ENCODE data around the gene BTBD7. TPM values are rescaled to one million over a fixed set of nuclear protein-coding genes. Genes with fewer than 3 reads are reported as not detected.

BTBD7 gene, protein sequence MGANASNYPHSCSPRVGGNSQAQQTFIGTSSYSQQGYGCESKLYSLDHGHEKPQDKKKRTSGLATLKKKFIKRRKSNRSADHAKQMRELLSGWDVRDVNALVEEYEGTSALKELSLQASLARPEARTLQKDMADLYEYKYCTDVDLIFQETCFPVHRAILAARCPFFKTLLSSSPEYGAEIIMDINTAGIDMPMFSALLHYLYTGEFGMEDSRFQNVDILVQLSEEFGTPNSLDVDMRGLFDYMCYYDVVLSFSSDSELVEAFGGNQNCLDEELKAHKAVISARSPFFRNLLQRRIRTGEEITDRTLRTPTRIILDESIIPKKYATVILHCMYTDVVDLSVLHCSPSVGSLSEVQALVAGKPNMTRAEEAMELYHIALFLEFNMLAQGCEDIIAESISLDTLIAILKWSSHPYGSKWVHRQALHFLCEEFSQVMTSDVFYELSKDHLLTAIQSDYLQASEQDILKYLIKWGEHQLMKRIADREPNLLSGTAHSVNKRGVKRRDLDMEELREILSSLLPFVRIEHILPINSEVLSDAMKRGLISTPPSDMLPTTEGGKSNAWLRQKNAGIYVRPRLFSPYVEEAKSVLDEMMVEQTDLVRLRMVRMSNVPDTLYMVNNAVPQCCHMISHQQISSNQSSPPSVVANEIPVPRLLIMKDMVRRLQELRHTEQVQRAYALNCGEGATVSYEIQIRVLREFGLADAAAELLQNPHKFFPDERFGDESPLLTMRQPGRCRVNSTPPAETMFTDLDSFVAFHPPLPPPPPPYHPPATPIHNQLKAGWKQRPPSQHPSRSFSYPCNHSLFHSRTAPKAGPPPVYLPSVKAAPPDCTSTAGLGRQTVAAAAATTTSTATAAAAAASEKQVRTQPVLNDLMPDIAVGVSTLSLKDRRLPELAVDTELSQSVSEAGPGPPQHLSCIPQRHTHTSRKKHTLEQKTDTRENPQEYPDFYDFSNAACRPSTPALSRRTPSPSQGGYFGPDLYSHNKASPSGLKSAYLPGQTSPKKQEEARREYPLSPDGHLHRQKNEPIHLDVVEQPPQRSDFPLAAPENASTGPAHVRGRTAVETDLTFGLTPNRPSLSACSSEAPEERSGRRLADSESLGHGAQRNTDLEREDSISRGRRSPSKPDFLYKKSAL
- total RNA-seq, result 56.8 and 65.5 TPM in 2 replicates
- long read RNA-seq, partial matches to known transcripts, result 5 of 17 reads
- long read RNA-seq, other reads (novel, unspliced or antisense), result 12 of 17 reads

DNA sequence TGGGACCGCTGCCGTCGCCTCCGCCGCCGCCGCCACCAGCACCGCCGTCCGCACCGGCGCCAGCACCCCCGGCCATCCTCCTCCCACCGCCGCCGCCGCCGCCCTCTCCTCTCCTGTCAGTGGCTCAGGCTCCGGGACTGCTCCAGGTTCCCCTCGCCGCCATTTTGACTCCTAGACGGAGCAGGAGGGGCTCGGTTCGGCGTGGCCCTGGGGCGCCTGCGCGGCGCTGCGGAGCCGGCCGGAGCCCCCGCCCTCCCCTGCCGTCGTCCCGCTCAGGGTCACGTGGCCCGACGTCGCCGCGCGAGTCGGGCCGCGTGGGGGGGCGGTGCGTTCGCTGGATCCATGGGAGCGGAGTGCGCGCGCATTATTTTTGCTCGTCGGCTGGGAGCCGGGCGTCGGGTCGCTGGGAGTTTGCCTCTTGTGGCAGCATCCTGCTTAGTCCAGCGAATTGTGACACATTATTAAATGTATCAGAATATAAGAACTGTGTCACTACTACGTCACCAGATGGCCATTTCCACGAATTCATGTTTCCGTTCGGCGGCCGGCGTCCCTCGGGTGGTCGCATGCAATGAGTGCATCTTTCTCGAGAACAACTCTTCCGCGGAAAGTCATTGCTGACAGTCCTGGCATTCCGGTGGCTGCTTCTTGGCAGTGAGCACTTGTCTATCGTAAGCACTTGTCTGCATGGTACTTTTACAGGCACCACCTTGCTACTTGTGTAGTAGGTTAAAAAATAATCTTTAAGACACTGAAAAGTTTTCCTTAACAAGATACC is at the start of gene BTBD7:
BTBD7 (minus strand) TSS at position 184 of the 778 bp plus-strand sequence. CDS start 36,985 bp downstream, outside the sequence.
- H3K4me3 Mint-ChIP-seq (ENCODE audit: low read depth), result peak within 1 kb of the TSS; percentile 92
- H3K27me3 Mint-ChIP-seq, result no peaks in the 10 kb centered on the region
- no peaks in the 10 kb centered on the region for H3K9me3 Mint-ChIP-seq (ENCODE audit: low read depth)
- DNase-seq (ENCODE audit: low spot score, unreplicated experiment), result peak; percentile 95
- no peaks in the 10 kb centered on the region for H3K36me3 Mint-ChIP-seq (ENCODE audit: insufficient read depth)
- TF ChIP-seq, protein P1, sequence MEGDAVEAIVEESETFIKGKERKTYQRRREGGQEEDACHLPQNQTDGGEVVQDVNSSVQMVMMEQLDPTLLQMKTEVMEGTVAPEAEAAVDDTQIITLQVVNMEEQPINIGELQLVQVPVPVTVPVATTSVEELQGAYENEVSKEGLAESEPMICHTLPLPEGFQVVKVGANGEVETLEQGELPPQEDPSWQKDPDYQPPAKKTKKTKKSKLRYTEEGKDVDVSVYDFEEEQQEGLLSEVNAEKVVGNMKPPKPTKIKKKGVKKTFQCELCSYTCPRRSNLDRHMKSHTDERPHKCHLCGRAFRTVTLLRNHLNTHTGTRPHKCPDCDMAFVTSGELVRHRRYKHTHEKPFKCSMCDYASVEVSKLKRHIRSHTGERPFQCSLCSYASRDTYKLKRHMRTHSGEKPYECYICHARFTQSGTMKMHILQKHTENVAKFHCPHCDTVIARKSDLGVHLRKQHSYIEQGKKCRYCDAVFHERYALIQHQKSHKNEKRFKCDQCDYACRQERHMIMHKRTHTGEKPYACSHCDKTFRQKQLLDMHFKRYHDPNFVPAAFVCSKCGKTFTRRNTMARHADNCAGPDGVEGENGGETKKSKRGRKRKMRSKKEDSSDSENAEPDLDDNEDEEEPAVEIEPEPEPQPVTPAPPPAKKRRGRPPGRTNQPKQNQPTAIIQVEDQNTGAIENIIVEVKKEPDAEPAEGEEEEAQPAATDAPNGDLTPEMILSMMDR (IDR thresholded peaks at IDR 0.05; ENCODE audit: unreplicated experiment), result peak; percentile 53
- H3K27ac Mint-ChIP-seq, result peak within 1 kb of the TSS; percentile 98
- peaks cover 35% of the 10 kb centered on the region for H3K4me1 Mint-ChIP-seq (ENCODE audit: low read depth)

DNA sequence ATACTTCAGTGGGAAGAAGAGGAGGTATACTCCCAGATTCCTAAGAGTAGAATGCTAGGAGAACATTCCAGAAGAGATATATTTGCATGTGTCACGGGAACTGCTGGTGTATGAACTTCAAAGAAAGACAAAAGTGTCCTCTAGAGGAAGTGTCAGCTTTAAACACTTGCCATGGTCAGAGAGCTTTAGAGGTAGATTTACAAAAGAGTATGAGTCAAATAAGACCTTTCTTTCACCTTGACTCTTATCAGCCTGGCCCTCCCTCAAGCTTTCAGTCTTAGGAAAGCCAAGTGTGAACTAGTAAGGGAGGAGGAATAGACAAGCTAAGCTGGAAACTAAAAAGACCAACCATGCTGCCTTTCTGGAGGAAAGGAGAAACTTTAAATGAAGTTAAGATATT is 48.8 kb upstream of the BTBD7 start:
- no peak for DNase-seq (ENCODE audit: low spot score, unreplicated experiment)
- Mint-ChIP-seq H3K4me1 (ENCODE audit: low read depth) (peaks cover 6% of the 10 kb centered on the region), H3K9me3 (ENCODE audit: low read depth) (no peaks in the 10 kb centered on the region), H3K36me3 (ENCODE audit: insufficient read depth) (no peaks in the 10 kb centered on the region), H3K27ac (no peak overlapping the region), H3K27me3 (no peaks in the 10 kb centered on the region), H3K4me3 (ENCODE audit: low read depth) (no peak overlapping the region)
- TF ChIP-seq, protein P1 (IDR thresholded peaks at IDR 0.05; ENCODE audit: unreplicated experiment), result no peak

DNA sequence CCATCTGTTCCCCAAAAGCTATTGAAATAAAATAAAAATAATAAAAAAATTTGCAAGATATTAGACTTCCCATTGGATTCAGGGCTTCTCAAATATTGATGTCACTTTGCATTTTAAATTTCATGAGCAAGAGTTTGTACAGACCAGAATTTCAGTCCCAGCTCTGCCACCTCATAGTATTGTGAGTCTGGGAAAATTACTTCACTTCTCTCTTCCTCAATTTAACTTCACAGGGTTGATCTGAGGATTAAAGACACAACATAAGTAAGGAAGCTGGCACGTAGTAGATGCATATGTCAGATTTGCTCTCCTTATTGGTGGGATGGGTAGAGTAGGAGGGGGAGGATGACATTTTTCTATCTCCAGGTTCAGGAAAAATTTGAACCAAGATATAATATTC is 47.0 kb upstream of the BTBD7 start:
- Mint-ChIP-seq H3K27ac (no peak overlapping the region), H3K4me3 (ENCODE audit: low read depth) (no peak overlapping the region), H3K4me1 (ENCODE audit: low read depth) (peaks cover 6% of the 10 kb centered on the region), H3K27me3 (no peaks in the 10 kb centered on the region), H3K9me3 (ENCODE audit: low read depth) (no peaks in the 10 kb centered on the region), H3K36me3 (ENCODE audit: insufficient read depth) (no peaks in the 10 kb centered on the region)
- TF ChIP-seq, protein P1 (IDR thresholded peaks at IDR 0.05; ENCODE audit: unreplicated experiment), result no peak
- DNase-seq (ENCODE audit: low spot score, unreplicated experiment), result no peak

DNA sequence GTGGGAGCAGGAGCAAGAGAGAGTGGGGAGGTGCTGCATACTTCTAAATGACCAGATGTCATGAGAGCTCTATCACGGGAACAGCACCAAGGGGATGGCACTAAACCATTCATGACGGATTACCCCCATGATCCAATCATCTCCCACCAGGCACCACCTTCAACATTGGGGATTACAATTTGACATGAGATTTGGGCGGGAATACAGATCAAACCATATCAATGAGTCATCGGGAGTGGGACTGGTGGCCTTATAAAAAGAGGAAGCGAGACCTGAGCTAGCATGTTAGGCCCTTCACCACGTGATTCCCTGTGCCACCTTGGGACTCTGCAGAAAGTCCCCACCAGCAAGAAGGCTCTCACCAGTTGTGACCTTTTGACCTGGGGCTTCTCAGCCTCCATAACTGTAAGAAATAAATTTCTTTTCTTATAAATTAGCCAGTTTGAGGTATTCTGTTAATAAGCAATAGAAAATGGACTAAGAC is 42.9 kb upstream of the BTBD7 start:
- no peaks in the 10 kb centered on the region for H3K27me3 Mint-ChIP-seq
- H3K4me3 Mint-ChIP-seq (ENCODE audit: low read depth), result no peak overlapping the region
- H3K27ac Mint-ChIP-seq, result no peak overlapping the region
- H3K36me3 Mint-ChIP-seq (ENCODE audit: insufficient read depth), result no peaks in the 10 kb centered on the region
- no peak for DNase-seq (ENCODE audit: low spot score, unreplicated experiment)
- H3K9me3 Mint-ChIP-seq (ENCODE audit: low read depth), result peaks cover 11% of the 10 kb centered on the region
- no peaks in the 10 kb centered on the region for H3K4me1 Mint-ChIP-seq (ENCODE audit: low read depth)
- TF ChIP-seq, protein P1 (IDR thresholded peaks at IDR 0.05; ENCODE audit: unreplicated experiment), result no peak
